OCI-M1 (cell line): ENCODE measurements around the gene SLC31A1.
A peak's percentile ranks its signal among the peaks of the same experiment; 100 is the strongest.

Experiments
- DNase-seq: peaks from one replicate; lab custom pipeline; 2025; lab: John Stamatoyannopoulos, UW

SLC31A1 gene

DNA sequence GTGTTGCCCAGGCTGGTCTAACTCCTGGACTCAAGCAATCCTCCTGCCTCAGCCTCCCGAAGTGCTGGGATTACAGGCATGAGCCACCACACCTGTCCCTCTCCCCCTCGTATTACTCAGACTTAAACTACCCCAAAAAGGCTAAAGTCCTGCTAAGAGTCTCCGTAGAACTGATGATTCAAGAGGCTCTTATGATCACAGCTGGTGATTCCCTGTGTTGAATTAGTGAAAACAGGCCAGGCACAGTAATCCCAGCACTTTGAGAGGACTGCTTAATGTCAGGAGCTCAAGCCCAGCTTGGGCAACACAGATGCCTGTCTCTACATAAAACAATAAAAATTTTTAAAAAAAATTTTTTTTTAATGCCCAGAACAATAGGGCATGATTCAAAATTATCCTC, 44.8 kb downstream of the SLC31A1 start:
- DNase-seq, result no peak

DNA sequence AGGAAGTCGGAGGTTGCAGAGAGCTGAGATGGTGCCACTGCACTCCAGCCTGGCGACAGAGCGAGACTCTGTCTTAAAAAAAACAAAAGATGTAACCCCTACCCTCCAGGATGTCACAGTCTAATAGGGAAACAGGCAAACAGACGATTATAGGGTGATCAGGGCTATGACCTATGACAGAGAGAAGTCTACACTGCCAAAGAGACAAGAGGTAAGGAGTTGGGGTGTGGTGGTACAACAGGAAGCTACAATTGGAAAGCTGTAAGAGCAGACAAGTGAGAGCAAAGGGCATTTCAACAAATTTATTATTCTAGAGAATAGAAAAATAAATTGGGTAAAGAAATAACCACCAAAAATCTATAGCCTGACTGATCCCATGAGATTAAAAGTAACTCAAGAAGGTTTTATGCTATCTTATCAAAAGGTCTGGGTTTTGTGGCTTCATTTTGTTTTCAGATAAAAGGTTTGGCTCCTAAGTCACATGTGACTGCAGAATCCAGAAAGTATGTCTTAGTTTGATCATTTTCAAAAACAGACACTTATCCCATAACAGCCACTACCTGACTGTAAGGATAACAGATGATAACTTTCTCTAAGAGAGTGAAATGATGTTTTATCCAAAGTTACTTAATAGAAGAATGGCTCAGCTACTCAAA, 46.7 kb downstream of the SLC31A1 start:
- peak; percentile 34 for DNase-seq

DNA sequence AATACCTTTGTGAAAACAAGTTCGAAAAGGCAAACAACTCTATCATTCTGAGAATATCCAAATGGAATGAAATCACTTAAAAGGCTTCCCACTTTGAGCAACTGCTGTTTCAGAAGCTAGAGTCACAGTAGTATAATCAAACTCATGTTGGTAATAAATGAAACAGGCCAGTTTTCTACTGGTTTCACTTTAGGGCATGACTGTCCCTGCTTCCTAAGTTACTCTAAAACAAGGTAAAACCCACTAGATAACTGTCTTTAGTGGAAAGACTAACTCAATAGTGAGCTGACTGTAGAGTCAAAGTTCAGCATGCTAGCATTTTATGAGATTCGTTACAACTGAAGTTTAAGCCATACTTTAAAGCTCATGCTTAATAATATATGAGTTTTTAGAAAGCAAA, 48.0 kb downstream of the SLC31A1 start:
- DNase-seq, result peak; percentile 13

DNA sequence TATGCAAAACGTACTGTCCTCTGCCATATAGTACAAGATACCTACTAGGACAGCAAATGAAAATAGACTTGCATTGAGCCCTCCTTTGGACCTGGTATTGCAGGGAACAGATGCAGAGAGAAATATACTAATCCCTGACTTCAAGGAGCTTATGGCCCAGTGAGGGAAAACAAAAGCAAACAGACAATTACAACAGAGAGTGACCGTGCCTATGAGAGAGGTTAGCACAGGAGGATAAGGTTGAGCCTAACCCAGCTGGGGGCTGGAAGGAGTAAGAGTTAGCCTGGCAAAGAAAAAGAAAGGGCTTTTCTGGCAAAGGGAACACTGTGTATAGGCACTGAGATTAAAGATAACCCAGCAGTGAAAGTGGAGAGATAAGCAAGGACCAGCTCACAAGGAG, 48.5 kb downstream of the SLC31A1 start:
- no peak for DNase-seq

DNA sequence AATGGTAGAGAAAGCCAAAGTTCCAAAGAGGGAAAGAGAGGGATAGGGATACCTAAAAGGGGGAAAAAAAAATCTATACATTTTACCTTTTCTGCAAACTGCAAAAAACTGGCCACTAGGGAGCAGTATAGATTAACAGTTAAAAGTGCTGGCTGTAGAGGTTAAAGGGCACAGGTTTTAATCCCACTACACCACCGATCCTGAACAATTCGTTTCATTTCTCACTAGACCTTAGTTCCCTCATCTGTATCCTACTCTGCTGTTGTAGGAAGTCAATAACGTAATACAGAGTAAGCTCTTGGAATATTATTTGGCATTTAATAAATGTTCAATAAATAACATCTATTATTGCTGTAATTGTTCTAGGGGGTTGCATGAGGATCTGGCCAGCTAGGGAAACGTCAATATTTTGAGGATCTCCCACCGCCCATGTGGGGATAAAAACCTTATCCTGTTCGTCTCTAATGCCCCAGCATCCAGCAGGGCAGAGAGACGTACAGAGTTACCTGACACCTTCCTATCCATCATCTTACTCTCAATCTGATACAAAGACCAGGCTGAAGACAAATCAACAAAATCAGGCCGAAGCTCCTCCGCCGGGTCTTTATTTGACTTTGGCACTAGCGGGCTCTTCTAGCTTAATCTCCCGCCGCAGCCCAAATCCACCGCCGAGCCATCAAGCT, 53.3 kb downstream of the SLC31A1 start:
- DNase-seq, result peak; percentile 86

DNA sequence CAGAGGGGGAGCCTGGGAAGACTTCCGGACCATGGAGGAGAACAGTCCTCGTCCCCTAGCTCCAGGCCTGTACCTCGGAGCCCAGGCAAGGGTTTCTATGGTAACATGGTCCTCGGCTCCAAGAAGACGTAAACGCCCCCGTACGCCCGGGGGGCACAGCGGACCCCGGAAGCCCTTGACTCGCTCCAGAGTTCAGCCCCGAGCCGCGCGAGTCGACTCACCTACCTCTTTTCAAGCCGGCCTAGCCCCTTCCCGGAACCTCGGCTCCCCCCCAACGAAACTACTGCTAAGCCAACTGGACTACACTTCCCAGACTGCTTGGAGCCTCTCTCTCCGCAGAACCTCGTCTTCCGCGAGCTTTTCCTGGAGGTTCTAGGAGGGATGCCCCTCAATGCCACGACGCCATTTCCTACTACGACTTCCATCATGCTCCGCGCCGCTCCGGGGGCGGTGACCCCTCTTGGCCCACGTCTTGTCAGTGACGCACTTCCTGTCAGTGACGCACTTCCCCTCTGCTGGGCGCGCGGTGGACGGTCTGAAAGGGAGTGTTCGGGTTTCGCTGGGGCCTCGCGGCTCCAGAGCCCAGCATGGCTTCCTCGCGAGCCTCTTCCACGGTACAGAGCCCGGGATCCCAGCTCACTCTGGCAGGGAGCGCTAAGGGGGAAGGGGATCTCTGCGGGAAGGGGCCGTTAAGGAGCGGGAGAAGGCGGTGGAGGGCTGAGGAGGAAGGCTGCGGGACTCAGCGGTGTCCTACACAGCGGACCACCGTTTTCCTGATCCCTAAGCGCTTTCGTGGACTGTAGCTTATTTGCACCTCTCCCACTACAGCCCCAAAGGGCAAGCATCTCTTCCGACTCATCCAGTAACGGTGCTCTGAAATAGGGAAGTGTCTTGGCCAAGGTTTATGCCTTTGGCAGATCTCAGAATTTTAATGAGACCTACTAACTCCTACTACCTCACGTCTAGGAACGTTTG, 54.1 kb downstream of the SLC31A1 start, which contains the start of the genes CDC26 and PRPF4:
Gene CDC26, minus strand, starts transcription at position 416 of the 975 bp plus-strand sequence. CDS start 3,065 bp downstream, outside the sequence.
Gene PRPF4, plus strand, starts transcription at position 502 of the 975 bp plus-strand sequence. Its CDS starts 86 bp downstream, at position 588.
- DNase-seq, result peak; percentile 97

DNA sequence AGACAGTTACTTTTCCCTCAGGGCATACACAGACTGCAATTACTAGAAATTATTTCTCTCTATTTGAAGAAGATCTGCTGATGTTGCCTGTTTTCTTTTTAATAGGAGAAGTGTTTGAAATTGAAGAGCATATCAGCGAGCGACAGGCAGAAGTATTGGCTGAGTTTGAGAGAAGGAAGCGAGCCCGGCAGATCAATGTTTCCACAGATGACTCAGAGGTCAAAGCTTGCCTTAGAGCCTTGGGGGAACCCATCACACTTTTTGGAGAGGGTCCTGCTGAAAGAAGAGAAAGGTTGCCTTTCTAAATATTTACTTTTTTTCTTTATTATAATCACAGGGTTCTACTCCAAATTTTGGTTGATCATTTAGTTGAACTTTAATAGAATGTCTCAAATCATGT, 57.5 kb downstream of the SLC31A1 start:
- DNase-seq, result no peak

DNA sequence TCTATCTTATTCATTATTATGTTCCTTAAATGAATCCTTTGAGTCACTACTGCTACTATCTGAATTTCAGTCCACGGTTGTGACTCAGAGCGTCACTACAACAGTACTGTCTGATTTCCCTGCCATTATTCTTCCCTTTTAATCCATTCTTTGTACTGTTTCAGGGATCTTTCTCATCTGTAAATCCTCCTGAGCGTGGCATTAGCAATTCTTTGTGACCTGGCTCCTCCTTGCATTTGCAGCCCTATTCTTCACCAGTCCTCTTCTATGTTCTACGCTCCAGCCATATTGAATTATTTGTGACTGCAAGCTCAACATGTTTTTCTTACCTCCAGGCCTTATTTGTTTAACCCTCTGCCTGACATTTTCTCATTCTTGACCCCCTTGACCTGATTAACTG, 60.0 kb downstream of the SLC31A1 start:
- DNase-seq, result no peak

DNA sequence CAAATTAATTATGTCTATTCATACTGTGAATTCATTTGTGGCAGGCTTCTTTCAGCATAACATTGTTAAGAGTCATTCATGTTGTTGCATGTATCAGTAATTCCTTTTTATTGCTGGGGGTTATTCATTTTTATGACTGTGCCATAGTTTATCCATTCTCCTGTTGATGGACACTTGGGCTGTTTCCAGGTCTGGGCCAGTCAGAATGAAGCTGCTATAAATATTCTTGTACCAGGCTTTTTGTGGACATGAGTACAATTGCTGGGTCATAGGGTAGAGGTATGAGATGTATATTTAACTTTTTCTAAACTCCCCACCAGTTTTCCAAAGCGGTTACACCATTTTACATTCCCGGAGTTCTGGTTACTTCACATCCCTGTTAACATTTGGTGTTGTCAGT, 67.7 kb downstream of the SLC31A1 start:
- DNase-seq, result no peak

DNA sequence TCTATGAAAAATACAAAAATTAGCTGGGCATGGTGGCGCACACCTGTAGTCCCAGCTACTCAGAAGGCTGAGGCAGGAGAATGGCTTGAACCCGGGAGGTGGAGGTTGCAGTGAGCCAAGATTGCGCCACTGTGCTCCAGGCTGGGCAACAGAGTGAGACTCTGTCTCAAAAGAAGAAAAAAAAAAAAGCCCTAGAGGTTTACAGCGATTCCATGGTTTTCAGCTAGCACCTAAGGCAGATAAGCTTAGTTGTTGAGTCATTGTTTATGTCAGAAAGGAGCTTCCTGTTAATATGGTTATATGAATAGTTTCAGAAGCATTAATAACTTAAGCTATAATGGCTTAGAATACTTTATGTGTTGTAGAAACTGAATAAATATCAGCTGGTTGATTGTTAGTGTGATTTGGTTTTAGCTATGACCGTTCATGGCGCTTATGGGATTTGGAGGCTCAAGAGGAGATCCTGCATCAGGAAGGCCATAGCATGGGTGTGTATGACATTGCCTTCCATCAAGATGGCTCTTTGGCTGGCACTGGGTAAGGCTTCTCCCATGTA, 68.8 kb downstream of the SLC31A1 start:
- no peak for DNase-seq

DNA sequence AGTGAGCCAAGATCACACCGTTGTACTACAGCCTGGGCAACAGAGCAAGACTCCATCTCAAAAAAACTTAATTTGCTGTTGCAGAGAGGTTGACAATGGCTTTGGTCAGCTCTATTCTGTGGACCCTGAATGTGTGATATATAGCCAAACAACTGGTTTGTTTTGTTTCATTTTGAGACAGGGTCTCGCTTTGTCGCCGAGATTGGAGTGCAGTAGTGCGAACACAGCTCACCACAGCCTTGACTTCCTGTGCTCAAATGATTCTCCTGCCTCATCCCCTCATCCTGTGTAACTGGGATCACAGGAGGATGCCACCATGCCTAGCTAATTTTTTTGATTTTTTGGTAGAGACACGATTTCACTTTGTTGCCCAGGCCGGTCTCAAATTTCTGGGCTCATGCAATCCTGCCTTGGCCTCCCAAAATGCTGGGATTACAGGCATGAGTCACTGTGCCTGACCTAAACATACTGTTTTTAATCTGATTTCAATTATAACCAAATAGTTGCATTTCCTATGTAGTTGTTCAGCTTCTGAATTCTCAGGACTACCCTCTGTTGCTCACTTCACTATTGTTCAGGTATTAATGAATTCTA, 72.0 kb downstream of the SLC31A1 start:
- no peak for DNase-seq

DNA sequence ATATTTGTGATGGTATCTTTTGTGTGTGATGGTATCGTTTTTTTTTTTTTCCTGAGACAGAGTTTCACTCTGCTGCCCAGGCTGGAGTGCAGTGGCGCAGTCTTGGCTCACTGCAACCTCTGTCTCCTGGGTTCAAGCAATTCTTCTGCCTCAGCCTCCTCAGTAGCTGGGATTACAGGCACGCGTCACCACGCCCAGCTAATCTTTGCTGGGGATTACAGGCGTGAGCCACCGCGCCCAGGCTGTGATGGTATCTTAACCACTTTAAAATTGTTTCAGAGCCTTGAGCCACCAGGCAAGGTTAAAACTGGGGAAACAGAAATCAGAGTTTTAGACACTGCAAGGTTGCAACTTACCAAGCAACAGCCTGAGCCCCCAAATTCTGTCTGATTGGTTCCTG, 74.9 kb downstream of the SLC31A1 start:
- DNase-seq, result peak; percentile 9

DNA sequence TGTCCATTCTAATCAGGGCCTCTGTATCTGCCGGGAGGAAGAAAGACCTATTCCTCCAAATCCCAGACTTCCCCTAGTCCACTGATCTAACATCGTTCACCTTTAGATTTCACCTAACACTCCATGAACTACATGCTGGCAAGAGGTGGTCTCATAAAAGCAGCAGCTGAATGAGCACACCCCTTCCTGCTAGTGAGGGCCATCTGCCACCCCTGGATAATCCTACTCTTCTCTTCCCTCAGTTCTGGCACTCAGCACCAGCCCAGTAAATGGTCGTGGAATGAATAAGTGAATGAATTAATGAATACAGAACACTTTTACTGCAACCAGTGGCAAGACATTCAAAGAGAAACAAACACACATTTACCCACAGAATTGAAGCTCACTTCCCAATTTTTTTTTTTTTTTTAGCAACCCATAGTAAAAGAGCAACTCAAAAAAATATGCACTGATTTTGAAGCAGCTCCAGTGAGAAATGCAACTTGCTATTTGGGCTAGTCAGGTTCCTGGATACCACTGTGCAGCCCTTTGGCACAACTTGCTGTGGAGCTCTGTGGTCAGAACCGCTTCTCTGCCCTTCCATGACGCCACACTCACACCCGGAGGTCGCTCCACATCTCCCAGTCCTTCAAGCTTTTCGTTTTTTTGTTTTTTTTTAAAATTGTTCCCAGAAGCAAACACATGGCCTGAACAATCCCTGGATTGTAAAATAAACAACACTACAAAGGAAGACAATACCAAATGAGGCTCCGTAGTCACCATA, 75.6 kb downstream of the SLC31A1 start:
- DNase-seq, result no peak

DNA sequence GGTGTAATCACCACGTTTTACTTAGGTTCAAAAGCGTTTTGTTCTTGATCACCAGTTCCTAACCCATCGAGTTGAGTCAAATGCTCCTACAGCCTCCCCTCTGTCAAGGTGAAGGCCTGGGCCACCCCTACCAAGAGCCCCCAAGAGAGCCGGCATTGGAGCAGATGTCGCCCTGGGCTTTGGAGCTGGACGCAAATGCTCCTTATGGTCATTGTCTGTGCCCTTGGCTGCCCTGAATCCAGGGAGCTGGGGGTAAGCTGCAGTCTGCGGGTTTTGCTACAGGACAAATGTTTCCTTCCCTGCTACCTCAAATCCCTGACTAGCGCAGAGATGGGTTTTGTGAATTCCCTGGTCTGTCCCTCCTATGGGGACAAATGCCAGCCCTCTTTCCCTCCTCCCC, 77.0 kb downstream of the SLC31A1 start:
- DNase-seq, result no peak

DNA sequence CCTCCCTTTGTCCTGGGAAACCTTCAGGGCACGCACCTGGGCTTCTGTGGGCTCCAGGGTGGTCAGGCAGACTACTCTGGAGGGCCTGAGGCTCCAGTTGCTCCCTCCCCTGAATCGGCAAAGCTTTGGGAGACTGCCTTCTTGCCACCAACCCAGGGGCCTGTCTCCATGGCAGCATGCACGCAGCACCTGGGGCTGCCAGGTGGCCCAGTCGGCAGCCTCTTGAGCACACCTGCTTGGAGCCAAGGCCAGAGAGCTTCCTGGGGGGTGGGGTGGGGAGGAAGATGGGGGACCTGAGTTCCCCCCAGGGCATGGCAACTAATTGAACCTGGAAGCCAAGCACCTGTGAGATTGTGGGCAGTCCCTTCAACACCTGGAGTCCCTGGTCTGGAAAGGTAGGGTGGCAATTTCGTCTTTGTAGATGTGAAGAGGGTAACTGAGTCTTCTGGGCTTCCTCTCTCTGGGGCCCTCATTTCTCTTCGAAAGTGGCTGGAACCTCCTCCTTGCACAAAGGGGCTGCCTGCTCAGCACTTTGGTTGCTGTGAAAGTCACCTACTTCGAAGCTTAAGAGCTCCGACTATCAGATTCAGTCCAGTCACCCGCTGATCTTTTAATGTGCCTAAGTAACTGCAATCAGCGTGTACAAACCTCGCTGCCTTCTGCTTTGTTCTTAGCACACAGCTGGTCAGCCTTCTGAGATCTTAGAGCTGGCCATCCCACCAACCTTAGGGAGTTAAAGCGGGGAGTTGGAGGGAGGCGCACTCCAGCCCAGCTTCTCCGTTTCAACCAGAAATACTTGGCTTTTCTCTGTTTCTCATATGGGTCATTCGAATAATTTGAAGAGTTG, 77.8 kb downstream of the SLC31A1 start:
- no peak for DNase-seq

DNA sequence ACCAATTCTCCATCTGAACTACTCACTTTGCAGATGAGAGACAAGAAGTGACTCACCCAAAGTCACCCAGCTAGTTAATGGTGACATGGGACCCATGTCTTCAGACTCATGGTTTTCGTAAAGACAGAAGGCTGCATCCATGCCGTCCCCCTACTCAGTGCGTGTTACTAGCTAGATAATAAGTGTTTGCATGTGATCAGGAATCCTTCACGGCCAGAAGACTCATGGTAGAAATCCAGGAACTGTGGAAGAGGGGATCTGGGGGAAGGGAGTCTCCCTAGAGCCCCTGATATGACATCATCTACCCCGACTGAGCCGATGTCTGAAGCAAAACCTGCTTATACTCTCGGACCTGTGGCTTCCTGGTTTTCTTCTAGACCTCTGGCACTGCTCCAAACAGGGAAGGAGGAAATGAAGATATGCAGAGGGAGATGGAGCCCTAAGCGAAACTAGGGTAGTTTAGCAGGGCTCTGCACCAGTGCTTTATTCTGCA, 78.5 kb downstream of the SLC31A1 start:
- peak; percentile 87 for DNase-seq

DNA sequence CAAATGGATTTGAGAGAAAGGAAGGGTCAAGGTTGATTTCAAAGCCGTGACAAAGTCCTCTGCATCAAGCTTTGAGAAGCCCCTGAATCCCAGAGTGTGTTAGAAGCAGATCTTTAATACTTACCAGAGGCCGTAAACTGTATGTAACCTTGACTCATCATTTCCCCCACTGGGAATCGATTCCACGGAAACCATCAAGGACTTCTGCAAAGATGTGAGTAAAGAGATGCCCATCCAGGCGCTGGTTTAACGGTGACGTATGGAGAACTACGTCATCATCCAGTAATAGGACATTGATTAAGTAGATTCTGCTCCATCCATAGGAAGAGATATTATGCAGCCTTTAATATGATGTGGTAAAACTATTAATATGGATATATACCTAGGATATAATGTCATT, 80.2 kb downstream of the SLC31A1 start:
- no peak for DNase-seq

DNA sequence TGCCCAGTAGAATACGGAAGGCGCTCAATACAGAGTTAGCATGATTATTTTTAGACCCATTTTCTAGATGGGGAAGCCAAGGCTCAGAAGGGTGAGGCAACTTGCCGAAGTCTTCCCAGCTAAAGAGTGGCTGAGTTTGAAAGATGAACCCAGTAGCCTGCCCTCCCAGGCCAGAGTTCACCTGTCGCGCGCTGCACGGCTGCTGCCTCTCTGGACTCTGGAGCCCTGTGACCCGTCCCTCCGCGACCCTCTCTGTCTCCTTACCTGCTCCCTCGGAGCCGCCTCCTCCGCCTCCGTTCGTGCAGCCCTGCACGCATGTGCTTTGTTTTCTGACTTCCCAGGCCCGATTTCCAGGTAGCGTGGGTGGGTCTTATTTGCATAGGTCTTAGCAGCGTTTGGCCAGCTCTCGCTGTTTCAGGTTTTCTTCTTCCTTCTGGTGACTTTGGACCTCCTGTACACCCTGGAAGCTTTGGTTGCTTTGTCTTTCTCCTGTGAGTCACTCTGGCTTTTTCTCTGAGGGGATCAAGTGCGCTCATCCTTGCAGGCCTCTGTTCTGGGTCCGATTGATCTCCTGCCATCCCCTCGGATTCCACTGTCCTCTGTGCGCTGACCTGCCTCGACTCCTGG, 81.6 kb downstream of the SLC31A1 start, which contains the start of gene RNF183:
Gene RNF183, minus strand, starts transcription at position 585 of the 627 bp plus-strand sequence. CDS start 5,192 bp downstream, outside the sequence.
- no peak for DNase-seq

DNA sequence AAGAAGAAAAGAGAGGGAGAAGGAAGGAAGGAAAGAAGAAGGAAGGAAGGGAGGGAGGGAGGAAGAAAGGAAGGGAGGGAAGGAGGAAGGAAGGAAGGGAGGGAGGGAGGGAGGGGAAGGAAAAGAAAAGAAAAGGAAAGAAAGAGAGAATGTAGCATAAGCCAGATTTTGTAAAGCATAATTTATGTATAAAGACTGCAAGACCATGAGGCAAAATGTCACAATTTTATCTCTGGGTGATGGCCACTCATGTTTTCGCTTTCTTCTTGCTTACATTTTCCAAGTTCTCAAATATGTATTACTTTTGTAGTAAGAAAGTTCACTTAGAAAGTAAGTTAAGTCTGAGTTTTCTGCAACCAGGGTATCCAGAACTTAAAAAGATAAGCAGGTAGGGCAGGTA, 85.2 kb downstream of the SLC31A1 start:
- DNase-seq, result no peak
